Osteoblast (primary cell): ENCODE data around the gene PTPRN2. TPM values are rescaled to one million over a fixed set of nuclear protein-coding genes. Genes with fewer than 3 reads are reported as not detected.

Experiments
- DNase-seq: peaks from one replicate; pipeline ENCODE4 v3.0.0; 2011; ENCODE audit warnings: low spot score, mixed read lengths; ENCODE audit not compliant: insufficient read length; ENCODE audit errors: missing footprints
- H2AFZ ChIP-seq: 2 replicates; pipeline ENCODE4 v1.6.0; 2011; ENCODE audit warnings: mild to moderate bottlenecking, low read length
- H3K27ac ChIP-seq: 2 replicates; pipeline ENCODE4 v1.5.1; 2011; ENCODE audit warnings: mild to moderate bottlenecking, low read depth, low read length, moderate library complexity
- H3K27me3 ChIP-seq: 2 replicates; pipeline ENCODE4 v1.6.0; 2012; ENCODE audit warnings: mild to moderate bottlenecking, control low read depth, inconsistent platforms, low read length, moderate library complexity; ENCODE audit not compliant: insufficient read depth
- H3K36me3 ChIP-seq: 2 replicates; pipeline ENCODE4 v1.5.1; 2011; ENCODE audit warnings: mild to moderate bottlenecking, low read length, control low read depth, moderate library complexity; ENCODE audit not compliant: insufficient read depth
- H3K4me1 ChIP-seq: 2 replicates; pipeline ENCODE4 v1.5.1; 2011; ENCODE audit warnings: mild to moderate bottlenecking, low read length, control low read depth, moderate library complexity; ENCODE audit not compliant: insufficient read depth
- H3K4me2 ChIP-seq: 2 replicates; pipeline ENCODE4 v1.6.0; 2011; ENCODE audit warnings: mild to moderate bottlenecking, low read length; ENCODE audit not compliant: insufficient read depth
- H3K4me3 ChIP-seq: fragments of 200-600 bp; sonication (generic); 3 replicates; pipeline ENCODE4 v1.5.1; 2012; ENCODE audit warnings: mild to moderate bottlenecking, low read length, inconsistent platforms; ENCODE audit not compliant: insufficient read depth
- H3K79me2 ChIP-seq: 2 replicates; pipeline ENCODE4 v1.6.0; 2012; ENCODE audit warnings: mild to moderate bottlenecking, low read length, control low read depth, inconsistent platforms; ENCODE audit not compliant: insufficient read depth
- H3K9me3 ChIP-seq: 2 replicates; pipeline ENCODE4 v1.5.1; 2011; ENCODE audit warnings: low read depth, low read length, control low read depth
- H4K20me1 ChIP-seq: 2 replicates; pipeline ENCODE4 v1.6.0; 2012; ENCODE audit warnings: mild to moderate bottlenecking, low read length, control low read depth; ENCODE audit not compliant: insufficient read depth
- total RNA-seq: library from RNA; depleted of rRNA; stranded (reverse); fragments of >200 nt; gene quantifications from 2 replicates; pipeline ENCODE4 v1.2.3, GENCODE V29; 2012
- TF ChIP-seq, protein P1 (sequence below): IDR thresholded peaks from 2 replicates; pipeline ENCODE4 v1.5.1; 2011; ENCODE audit warnings: mild to moderate bottlenecking, low read depth, low read length, moderate library complexity; ENCODE audit errors: extremely low read depth

The PTPRN2 gene
- total RNA-seq, 1 donor: 0.36 TPM

DNA sequence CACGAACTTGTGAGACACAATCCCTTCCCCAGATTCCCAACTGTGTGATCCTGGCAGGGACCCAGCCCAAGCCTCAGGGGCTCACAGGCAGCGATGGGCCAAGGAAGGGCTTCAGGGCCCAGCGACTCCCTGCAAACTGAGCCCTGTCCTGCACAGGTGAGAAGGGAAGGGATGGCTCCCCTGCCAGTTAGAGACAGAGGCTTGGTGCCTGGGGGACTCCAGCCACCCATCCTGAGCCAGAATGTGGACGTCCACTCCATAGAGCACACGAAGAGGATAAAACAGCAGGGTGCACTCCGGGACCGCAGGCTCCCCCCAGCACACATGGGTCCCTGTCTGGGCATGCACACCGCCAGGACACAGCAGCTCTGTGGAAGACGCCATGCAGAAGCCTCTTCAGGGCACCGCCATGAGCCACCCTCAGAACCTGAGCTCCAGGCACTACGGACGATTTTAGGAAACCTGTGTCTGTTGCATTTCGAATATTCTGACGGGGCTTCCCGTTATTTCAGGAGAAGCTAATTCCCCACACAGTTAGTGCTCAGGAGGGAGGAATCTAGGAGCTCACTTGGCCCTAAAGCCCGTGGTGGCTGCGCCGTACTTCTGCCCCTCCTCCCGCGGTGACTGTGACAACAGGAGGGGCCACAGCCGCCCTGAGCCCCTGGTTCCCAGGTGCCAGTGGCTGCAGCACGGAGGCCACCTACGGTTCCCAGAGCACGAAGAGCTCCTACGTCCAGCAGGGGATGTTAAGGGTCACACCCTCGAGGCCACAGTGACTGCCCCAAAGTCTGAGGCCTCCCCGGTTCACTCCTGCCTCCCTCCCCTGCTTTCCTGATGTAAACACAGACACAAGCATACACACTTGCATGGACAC is 326.0 kb downstream of the PTPRN2 start:
- Histone ChIP-seq H3K4me1 (no peaks in the 10 kb centered on the region), H2AFZ (no peak overlapping the region), H3K36me3 (no peaks in the 10 kb centered on the region), H3K27ac (no peak overlapping the region), H3K79me2 (no peaks in the 10 kb centered on the region), H3K4me3 (no peak overlapping the region), H3K27me3 (no peaks in the 10 kb centered on the region), H4K20me1 (no peaks in the 10 kb centered on the region), H3K9me3 (peaks cover 2% of the 10 kb centered on the region), H3K4me2 (no peak overlapping the region)
- DNase-seq: no peak
- TF ChIP-seq, protein P1, sequence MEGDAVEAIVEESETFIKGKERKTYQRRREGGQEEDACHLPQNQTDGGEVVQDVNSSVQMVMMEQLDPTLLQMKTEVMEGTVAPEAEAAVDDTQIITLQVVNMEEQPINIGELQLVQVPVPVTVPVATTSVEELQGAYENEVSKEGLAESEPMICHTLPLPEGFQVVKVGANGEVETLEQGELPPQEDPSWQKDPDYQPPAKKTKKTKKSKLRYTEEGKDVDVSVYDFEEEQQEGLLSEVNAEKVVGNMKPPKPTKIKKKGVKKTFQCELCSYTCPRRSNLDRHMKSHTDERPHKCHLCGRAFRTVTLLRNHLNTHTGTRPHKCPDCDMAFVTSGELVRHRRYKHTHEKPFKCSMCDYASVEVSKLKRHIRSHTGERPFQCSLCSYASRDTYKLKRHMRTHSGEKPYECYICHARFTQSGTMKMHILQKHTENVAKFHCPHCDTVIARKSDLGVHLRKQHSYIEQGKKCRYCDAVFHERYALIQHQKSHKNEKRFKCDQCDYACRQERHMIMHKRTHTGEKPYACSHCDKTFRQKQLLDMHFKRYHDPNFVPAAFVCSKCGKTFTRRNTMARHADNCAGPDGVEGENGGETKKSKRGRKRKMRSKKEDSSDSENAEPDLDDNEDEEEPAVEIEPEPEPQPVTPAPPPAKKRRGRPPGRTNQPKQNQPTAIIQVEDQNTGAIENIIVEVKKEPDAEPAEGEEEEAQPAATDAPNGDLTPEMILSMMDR: no peak

DNA sequence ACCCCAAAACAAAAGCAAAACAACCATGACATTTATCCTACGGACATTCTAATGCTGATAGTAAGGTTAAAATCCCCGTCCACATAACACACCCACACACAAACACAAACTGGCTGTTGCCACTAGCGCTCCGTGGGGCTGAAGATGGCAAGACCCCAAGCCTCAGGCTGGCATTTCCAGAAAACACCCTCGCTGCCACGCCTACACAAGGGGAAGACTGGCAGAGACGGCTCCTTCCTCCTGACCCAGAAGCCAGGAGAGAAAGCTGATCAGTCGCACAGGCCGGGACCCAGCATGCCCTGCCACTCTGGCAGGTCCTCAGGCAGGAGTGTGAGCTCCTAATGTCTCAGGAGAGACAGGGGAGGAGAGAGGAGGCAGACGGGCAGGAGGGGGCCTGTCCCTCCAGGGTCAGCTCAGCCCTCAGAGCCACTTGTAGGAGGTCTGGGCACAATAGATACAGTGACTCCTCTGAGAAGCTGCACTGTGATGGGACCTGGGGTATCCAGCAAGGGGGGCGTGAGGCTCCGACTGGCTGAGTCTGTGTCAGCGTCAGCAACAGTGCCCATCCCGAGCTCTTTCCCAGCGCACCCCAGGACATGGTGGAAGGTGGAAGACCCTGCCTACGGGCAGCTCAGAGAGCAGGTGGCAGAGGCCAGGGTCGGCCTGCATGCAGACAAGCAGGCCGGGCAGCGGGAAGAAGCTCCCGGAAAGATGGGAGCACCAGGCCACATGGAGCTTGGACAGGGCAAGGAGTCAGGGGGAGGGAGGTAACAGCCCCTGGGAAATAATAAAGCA is 326.9 kb downstream of the PTPRN2 start:
- H2AFZ ChIP-seq: no peak overlapping the region
- TF ChIP-seq, protein P1: no peak
- no peak for DNase-seq
- H3K36me3 ChIP-seq: no peaks in the 10 kb centered on the region
- H3K9me3 ChIP-seq: peaks cover 2% of the 10 kb centered on the region
- H3K4me2 ChIP-seq: no peak overlapping the region
- no peaks in the 10 kb centered on the region for H3K79me2 ChIP-seq
- no peaks in the 10 kb centered on the region for H4K20me1 ChIP-seq
- H3K27ac ChIP-seq: no peak overlapping the region
- H3K4me3 ChIP-seq: no peak overlapping the region
- H3K27me3 ChIP-seq: no peaks in the 10 kb centered on the region
- H3K4me1 ChIP-seq: no peaks in the 10 kb centered on the region

DNA sequence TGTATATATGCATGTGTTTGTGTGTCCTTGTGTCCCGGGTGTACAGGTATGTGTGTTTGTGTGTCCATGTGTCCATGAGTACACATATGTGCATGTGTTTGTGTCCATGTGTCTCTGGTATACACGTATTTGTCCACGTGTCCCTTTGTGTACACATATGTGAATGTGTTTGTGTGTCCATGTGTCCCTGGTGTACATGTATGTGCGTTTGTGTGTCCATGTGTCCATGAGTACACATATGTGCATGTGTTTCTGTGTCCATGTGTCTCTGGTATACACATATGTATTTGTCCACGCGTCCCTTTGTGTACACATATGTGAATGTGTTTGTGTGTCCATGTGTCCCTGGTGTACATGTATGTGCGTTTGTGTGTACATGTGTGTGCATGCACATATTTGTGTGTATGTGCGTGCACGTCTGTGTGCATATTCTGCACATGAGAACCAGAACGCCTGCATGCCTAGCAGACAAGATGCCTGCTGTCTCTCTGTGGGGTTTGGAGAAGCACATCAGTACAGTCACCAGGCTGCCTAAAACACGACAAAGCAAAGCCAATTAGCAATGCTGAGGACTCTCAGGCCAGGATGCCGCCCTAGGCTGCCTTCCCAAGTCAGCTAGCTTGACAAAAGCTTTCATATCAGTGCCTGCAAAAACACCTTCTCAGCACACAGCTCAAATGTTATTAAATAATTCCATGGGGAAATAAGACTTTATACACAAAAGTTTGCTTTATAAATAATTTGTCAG is 327.8 kb downstream of the PTPRN2 start:
- Histone ChIP-seq H3K9me3 (peaks cover 2% of the 10 kb centered on the region), H3K27me3 (no peaks in the 10 kb centered on the region), H3K36me3 (no peaks in the 10 kb centered on the region), H3K79me2 (no peaks in the 10 kb centered on the region), H3K4me2 (no peak overlapping the region), H3K4me1 (no peaks in the 10 kb centered on the region), H4K20me1 (no peaks in the 10 kb centered on the region), H3K4me3 (no peak overlapping the region), H2AFZ (no peak overlapping the region), H3K27ac (no peak overlapping the region)
- TF ChIP-seq, protein P1: no peak
- no peak for DNase-seq
